GM18867 (cell line): ENCODE results near the gene PEX11A.

Experiments
- ATAC-seq: cut with Tn5 transposase; IDR thresholded peaks from one replicate; pipeline ENCODE4 v1.9.1; 2021; ENCODE audit warnings: mild to moderate bottlenecking, moderate library complexity; ENCODE audit not compliant: unreplicated experiment

PEX11A gene

GRCh38 chr15:89677381-89677780, 13.2 kb downstream of the PEX11A start:
- no peak for ATAC-seq

- no peak for ATAC-seq
These were observed 14.9 kb downstream of the PEX11A start for GRCh38 chr15:89675606-89676005.

GRCh38 chr15:89674526-89674925, 16.0 kb downstream of the PEX11A start:
- no peak for ATAC-seq

GRCh38 chr15:89673165-89673512, 17.4 kb downstream of the PEX11A start:
- no peak for ATAC-seq

- ATAC-seq, result no peak
These were observed 18.1 kb downstream of the PEX11A start for GRCh38 chr15:89672221-89673164.

- no peak for ATAC-seq
These were observed 18.9 kb downstream of the PEX11A start for GRCh38 chr15:89671687-89672086.

- ATAC-seq, result no peak
These were observed 19.5 kb downstream of the PEX11A start for GRCh38 chr15:89670971-89671560.

- ATAC-seq, result no peak
These were observed 20.6 kb downstream of the PEX11A start for GRCh38 chr15:89669941-89670340.

- no peak for ATAC-seq
These were observed 21.2 kb downstream of the PEX11A start for GRCh38 chr15:89669309-89669865.

GRCh38 chr15:89668171-89668570, 22.4 kb downstream of the PEX11A start:
- ATAC-seq, result no peak

GRCh38 chr15:89667706-89667960, 22.9 kb downstream of the PEX11A start:
- no peak for ATAC-seq

GRCh38 chr15:89666858-89667705, 23.5 kb downstream of the PEX11A start:
- ATAC-seq, result no peak

GRCh38 chr15:89666184-89666857, 24.2 kb downstream of the PEX11A start:
- ATAC-seq, result no peak

GRCh38 chr15:89665449-89666181, 24.9 kb downstream of the PEX11A start:
- ATAC-seq, result no peak

GRCh38 chr15:89664441-89665350, 25.9 kb downstream of the PEX11A start:
- no peak for ATAC-seq

- ATAC-seq, result no peak
These were observed 27.5 kb downstream of the PEX11A start for GRCh38 chr15:89662893-89663626.

- ATAC-seq, result no peak
These were observed 30.0 kb downstream of the PEX11A start for GRCh38 chr15:89660556-89660955.

GRCh38 chr15:89659295-89659694, 31.3 kb downstream of the PEX11A start:
- no peak for ATAC-seq
